ENCODE measurements around the gene PASK.
A peak's percentile ranks its signal among the peaks of the same experiment; 100 is the strongest.

The PASK gene

DNA sequence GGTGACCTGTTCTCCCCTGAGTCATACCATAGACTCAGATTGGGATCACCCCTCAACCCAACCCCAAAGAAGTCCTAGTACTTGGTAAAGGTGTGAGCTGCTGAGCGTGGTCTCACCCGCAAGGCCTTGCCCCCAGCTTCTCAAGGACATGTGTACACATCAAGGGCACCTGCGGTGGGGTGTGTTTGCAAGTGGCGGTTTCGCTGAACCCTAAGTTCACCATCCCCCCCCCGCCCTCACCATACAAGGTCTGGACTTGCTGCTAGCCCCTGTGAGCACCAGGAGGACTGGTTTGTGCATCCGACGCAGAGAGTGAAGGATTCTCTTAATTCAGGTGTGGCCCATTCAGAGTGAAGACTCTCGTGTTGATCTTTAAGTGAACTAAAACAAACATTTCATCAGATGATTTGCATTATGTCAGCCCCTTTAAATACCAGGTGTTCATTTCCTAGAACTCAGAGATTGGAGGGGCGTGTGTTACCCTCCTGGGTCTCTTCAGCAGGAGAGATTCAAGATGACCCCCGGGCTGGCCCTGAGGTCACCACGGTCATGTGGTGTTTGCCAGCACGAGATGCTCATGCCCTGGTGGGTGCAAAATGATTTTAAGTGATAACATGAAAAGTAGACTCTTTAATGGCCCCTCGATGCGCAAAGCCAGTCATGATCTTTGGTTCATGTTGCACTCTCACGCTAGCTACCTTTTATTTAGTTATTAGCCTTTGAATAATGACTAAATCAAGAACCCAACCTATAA is 75.0 kb downstream of the PASK start:
- DNase-seq, result no peak

DNA sequence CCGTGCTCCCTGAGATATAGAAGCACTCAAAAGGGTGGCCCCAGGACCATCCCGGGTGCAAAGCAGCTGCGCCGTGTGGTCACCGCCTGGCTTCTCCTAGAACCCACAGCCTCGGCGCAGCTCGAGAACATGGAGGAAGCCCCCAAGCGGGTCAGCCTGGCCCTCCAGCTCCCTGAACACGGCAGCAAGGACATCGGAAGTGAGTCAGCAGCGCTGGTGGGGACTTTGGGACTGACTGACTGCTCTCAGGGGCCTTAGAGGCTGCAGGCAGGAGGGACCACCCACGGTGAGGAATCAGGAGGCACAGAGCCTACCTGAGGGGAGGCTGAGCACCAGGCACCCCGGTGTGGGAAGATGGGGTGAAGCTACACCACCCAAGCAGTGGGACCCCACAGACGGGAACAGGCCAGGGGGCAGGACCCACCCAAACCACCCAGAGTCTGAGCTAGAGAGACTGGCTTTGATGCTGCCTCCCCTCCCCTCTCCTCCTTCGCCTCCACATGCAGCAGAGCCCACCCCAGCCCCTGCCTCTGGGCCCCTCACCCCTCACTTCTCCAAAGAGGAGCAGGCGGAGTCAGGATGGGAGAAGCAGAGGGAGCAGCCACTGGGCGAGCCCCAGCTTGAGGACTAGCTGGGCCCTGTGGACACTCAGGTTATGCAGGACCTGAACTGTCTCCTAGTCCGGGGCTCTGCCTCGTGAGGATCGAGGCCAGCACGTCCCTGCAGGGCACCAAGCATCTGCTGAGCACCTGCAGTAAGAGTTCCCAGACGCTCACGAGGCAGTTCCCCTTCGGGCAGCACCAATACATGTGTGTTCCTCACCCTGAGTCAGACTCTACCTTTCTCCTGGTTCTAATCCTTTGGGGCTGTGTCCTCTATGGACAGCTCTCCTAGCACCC is 75.9 kb downstream of the PASK start:
- DNase-seq, result no peak

DNA sequence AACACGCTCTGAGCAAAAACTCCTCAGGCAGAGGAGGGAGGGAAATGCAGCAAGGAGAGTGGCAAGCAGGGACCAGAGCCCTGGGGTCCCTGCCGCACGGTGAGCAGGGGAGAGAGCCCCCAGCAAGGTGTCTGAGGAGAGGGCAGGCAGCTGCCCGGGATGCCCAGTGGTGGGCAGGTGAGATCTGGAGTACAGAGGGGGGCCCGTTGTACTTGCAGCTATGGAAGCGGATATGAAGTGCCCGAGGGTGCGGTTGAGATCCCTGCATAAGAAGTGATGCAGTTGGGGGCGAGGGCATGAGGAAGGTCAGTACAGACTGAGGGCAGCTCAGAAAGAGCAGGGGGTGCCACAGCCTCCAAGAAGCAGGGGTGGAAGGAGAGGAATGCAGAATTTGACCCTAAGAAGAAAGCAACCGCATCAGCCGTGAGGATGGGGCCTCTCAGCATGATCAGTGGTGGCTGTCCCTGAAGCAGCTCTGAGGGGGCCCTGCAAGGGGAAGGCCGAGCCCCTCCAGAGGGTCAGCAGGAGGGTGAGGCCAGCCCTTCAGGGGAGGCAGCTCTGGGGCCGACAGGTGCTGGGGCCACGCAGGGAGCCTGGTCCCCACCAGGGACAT is 76.6 kb downstream of the PASK start:
- no peak for DNase-seq

DNA sequence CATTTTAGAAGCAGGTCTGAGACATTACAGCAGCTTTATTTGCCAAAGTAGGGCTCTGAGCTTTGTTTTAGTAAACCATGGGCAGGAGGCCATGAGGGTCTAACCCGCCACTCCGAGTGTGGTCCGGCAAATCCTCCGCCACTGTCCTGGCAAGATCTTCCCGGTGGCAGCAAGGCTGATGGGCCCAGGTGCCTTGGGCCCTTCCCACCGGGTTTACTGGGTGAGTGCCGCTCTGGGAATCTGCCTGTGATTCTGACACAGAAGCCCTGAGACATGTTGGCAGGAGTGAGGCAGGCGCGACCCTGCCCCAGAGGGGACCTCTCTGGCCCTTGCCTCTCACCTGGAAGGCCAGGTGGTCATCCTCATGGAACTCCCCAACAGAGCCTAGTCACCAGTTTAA is 77.1 kb downstream of the PASK start:
- no peak for DNase-seq

DNA sequence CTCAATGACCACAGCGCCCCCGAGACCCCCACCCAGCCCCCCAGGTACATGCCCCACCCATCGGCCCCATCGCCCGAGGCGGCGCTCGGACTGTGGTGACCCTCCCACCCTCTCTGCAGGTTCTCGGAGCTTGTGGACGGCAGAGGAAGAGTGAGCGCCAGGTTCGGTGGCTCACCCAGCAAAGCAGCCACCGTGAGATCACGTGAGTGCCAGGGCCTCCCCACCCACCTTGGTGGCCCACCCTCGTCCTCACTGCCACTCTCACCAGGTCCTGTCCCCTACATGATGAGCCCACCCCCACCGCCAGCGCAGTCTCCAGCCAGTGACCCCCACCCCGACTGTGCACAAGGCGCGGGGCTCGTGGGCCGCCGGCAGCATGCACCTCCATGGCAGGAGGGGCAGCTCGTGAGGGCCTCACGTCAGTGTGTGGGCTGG is 77.6 kb downstream of the PASK start:
- no peak for DNase-seq

DNA sequence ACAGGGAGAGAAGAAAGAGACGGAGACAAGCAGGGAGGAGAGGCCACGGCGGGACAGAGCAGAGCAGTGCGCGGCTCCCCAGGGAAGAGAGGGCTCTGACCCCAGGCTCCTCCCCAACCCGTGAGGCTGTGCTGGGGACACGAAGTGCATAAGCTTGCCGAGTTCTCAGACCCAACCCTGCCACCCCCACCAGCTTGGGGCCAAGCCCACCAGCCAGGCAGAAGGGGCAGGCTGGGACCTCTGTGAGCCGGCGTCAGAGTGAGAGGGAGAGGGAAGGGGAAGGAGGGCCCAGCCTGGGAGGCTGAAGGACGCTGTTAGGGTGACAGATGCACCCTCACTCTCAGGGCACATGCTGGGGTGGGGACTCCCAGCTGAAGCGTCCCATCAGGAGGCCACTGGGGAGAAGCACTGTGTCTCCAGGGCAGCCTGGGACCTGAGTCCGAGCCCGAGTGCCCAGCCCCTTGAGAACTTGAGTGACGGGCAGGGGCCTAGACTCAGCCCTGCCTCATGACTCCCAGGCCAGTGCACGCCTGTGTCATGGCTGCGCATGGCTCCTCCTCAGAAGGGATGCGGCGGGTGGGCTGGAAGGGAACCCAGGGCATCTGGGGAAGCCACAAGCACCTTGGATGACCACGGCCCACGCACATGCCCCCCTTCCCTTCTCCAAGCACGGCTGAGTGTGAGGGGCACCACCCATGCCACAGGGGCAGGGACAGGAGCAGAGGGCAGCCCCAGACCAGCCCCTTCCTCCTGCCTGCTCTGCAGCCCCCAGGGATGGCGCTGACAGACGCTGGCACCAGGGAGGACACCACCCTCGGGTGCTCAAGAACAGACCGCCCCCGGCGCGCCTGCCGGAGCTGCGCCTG is 78.2 kb downstream of the PASK start:
- DNase-seq, result no peak

DNA sequence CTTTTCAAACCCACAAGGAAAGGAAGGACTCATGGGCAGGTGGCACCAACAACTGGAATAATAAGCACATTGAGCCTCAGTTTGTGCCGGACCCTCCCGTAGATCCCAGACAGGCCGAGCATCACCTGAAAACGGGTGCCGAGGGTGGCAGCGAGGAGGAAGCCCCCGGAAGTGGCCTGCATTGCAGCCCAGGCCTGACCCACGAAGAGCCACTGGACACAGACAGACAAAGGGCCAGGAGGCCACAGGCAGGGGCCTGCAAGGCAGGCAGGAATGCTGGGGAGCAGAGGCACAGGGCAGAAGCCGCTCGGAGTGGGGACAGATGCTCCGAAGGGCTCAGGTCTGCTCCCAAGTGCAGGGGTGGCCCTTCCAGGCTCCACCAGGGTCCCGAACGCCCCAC is 78.9 kb downstream of the PASK start:
- DNase-seq, result no peak

DNA sequence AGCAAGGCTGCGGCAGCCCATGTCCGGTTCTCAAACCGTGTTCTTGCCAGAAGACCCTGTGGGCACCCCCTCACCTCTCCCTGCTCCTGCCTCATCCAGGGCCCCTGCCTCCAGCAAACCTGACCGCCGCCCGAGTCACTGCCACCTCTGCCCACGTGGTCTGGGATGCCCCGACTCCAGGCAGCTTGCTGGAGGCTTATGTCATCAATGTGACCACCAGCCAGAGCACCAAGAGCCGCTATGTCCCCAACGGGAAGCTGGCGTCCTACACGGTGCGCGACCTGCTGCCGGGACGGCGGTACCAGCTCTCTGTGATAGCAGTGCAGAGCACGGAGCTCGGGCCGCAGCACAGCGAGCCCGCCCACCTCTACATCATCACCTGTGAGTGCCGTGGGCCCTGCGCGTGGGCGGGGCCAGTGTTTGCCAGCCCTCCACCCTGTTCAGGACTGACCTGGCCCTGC is 79.4 kb downstream of the PASK start:
- no peak for DNase-seq

DNA sequence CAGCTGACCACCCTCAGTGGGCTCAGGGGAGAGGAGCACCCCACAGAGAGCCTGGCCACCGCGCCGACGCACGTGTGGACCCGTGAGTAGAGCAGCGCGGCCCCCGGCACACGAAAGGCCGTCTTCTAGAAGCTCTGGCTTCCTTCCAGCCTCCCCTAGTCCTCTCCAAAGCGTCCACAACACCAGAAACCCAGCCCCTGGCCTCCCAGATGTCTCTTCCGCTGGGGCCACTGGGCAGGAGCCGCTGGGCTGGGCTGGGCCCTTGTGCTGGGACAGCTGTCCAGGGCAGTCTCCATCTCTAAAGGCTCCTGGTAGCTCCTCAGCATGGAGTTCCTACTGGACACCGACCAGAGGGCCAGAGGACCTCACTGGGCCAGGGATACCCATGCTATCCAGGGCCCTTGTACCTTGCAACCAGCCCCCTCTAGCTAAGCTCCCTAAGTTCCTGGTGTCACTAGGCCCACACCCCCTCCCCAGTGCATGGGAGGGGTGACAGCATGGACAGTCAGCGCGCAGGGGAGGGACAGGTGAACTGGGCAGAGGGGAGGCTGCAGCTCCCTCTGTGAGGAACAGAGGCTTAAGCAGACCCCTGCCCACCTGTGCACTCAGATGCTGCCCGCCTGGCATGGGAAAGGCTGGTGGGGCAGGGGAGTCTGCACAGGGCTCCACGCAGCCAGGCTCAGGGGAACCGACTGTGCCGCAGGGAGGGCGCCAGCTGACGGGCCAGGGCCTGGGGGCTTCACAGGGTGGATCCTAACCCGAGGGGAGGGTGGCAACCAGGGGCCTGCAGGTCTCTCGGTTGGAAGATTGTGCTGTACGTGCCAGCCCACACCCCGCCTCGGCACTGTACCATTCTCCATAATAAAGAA is 80.1 kb downstream of the PASK start:
- DNase-seq, result no peak

DNA sequence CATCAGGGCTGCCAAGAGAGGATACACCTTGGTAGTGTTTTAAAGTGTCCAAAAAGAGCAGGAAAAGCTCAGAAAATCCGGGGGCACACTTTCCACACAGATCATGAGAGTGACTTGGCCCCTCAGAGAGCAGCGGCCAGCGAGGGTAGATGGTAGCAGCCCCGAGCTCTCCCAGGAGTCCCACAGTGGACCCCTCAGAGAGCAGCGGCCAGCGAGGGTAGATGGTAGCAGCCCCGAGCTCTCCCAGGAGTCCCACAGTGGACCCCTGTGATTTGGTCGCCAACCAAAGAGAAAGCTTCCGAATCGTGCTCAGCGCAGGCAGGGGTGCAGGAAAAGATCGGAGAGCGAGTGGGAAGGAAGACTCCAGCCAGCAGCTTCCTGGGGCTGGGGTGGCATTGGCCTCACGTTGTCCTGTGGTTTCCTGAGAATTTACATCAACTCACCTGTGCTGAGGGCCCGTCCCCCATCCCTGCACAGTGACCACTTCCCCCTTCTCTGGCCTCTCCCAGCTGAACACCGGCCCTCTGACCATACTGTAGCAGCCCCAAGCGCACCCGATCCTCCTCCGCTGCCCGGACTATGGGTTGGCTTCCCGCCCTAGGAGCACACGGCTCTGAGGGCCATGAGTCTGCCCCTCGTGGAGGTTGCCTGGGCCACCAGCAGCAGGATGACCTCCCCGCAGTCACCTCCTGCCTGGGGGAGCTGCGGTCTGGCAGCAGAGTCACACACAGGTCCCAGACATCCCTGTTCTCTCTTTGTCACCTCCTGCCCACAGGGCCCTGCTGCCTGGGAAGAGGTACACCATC is 80.9 kb downstream of the PASK start:
- DNase-seq, result no peak

DNA sequence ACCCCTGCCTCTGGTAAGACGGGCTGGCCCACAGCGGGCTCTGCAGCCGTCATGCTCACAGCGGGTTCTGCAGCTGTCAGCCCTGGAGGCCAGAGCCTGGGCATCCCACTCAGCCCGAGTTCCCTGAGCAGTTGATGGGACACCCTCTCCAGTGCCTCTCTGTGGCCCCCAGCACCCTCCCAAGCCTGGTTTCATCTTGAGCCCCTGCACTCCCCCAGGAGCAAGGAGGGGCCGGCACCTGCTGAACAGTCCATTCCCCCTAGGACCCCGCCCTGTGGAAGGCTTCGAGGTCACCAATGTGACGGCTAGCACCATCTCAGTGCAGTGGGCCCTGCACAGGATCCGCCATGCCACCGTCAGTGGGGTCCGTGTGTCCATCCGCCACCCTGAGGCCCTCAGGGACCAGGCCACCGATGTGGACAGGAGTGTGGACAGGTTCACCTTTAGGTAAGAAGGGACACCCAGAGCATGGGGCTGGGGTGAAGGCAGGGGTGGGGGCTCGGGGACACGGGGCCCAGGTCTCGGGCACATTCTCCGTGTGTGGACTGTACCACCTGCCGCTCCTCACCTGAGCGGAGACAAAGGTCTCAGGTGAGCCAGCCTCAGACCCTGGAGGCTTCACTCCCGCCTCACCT is 81.7 kb downstream of the PASK start:
- no peak for DNase-seq

DNA sequence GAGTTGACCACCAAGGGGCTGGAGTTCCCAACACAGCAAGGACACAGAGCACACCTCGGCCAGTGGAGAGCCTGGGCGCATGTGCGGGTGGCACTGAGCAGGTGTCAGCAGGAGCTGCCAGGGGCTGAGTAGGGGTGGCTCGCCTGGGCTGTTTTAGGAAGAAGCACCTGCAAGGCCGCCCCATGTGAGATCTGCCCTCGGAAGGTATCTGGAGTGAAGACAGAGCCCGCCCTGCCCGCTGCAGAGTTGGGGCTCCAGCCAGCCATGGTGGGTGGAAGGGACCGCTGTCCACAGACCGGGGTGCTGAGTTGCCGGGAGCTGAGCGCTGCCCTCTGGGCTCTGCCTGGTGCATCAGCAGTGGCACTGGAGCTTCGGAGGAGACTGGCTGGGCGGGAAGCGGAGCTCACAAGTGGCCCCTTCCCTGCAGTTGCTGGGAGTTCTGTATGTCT is 82.4 kb downstream of the PASK start:
- DNase-seq, result no peak

DNA sequence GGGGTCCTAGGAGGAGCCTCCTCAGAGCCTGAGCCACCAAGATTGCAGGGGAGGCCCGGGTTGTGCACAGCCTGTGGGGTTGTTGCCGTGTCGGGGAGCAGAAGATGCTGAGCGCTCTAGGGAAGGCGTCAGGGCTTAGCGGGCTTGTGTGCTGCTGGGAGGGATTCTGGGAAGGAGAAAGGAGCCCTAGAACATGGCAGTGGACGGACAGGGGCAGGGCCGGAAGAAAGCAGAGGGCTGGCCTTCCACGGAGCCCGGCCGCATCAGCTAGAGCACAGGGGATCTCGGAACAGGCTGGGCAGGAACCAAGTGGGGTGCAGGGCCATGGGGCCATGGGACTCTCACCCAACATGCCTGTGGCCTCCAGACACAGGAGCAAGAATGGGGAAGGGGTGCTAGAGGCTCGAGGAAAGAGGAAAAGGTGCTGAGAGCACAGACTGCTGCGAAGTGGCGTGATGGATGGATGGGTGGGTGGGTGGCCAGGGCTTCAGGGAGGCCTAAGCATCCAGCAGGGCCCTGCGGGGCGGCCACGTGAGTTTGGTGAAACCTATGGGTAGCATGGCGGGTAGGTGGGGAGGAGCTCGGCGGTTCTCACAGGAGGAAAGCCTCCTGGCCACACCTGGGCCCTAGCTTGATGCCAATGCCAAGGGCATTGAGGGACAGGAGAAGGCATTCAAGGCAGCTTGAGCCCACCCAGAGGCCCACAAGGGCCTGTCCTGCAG is 82.9 kb downstream of the PASK start:
- DNase-seq, result no peak

DNA sequence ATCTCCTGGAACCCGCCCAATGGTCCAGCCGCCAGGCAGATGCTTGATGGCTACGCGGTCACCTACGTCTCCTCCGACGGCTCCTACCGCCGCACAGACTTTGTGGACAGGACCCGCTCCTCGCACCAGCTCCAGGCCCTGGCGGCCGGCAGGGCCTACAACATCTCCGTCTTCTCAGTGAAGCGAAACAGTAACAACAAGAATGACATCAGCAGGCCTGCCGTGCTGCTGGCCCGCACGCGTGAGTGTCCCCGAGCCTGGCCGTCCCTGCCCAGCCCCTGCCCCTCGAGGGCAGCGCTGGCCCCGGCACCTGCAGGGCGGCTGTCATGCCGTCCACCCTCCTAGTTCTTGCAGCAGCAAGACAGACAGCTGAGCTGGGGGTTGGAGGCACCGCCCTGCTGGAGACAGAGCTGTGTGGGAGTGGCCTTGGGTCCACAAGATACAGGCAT is 83.9 kb downstream of the PASK start:
- no peak for DNase-seq

DNA sequence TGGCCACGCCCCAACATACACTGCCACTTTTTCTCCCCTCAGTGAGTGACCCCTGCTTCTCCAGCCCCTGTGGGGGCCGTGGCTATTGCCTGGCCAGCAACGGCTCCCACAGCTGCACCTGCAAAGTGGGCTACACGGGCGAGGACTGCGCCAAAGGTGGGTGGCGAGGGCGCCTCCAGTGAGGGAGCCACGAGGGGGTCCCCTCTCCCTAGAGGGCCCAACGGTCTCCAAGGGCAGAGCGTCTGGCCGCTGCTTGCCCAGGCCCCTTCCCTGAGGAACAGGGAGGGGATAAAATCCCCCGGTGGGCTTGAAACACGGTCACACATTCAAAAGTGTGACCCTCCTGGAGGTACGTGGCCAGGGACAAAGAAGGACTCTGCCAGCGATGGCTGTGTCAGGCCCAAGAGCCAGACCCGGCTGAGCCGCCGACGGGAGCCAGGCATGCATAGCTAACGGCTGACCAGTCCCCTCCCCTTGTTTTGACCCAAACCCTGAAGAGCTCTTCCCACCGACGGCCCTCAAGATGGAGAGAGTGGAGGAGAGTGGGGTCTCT is 84.4 kb downstream of the PASK start:
- no peak for DNase-seq

DNA sequence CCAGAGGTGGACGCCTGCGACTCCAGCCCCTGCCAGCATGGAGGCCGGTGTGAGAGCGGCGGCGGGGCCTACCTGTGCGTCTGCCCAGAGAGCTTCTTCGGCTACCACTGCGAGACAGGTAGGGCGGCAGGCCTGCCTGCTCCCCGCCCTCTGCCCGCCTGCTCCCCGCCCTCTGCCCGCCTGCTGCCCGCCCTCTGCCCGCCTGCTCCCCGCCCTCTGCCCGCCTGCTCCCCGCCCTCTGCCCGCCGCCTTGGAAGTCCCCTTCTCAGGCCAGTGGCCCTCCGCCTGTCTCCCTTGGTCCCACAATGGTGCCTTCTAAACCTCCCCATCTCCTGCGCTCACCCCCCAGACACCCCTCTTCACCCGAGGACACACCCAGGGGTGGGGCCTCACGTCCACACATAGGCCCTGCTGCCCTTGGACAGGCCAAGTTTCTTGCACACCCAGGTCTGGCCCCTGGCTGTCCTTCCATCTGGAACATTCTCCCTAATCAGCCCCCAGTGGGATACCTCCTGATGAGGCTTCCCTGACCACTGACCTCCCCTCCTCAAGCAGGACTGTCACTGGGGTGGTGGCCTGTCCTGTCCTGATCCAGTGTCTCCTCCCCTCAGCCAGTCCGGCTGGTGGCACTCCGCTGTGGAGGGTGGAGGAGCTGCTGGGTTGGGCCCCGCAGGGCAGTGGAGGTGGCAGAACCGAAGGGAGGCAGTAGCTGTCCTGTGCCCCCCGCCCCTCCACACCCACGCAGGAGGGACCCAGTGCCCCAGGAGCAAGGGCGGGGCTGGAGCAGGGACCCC is 85.1 kb downstream of the PASK start:
- DNase-seq, result peak; percentile 46

DNA sequence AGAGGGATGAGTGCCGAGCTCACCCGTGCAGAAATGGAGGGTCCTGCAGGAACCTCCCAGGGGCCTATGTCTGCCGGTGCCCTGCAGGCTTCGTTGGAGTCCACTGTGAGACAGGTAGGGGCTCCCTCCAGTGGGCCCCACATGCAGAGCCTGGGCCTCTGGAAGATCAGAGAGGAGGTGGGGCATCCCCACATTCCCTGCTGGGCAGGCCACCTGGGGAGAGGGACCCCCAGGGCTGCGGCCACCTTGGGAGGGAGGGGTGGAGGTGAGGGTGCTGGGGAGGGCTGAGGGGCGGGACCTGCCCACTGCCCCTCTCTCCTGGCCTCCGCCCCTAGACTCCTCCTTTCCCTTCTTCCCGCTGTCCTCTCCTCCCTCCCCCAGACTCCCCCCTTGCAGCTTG is 85.7 kb downstream of the PASK start:
- no peak for DNase-seq

DNA sequence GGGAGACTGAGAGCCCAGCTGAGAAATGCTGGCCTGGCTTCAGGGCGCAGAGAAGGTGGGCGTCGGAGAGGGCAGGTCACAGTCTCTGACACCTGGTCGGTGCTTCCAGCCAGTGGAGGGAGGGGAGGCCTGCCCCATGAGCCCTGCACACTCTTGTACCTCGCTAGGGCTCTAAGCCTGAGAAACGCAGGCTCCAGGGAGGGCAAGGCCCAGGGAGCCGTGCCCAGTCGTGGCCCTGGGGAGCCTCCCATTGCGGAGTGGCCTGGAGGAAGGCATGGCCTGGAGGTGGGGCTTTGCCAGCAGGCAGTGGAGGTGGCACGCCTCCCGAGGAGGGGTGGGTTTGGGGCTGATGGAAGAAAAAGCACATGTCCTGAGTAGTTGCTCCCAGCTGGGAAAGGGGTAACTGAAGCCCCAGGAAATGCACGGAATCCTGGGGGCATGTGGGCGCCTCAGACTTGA is 86.2 kb downstream of the PASK start:
- no peak for DNase-seq

All from stimulated activated CD4-positive, alpha-beta T cell treated with anti-CD3 and anti-CD28 coated beads, Interleukin-4, amount 100 ng/mL, for 1 hour (primary cell).